Measurements from ENCODE around the gene NUP42.
"Not testable (repeated sequence)": the region's sequence is repeated elsewhere in the genome, so short reads cannot be mapped to it uniquely, and the experiment has no call there.

NUP42 gene

GRCh38 chr7:23204241-23204640 is 22.4 kb downstream of the NUP42 start:
- DNase-seq (ENCODE audit: low read depth): no peak

- no peak for DNase-seq (ENCODE audit: low read depth)
These were observed 23.7 kb downstream of the NUP42 start for GRCh38 chr7:23205577-23205908.

- DNase-seq (ENCODE audit: low read depth): no peak
These were observed 24.3 kb downstream of the NUP42 start for GRCh38 chr7:23205909-23206767.

- no peak for DNase-seq (ENCODE audit: low read depth)
These were observed 25.2 kb downstream of the NUP42 start for GRCh38 chr7:23207021-23207420.

GRCh38 chr7:23207884-23208283 is 26.0 kb downstream of the NUP42 start:
- no peak for DNase-seq (ENCODE audit: low read depth)

- no peak for DNase-seq (ENCODE audit: low read depth)
These were observed 26.5 kb downstream of the NUP42 start for GRCh38 chr7:23208316-23208715.

- DNase-seq (ENCODE audit: low read depth): no peak
These were observed 28.7 kb downstream of the NUP42 start for GRCh38 chr7:23210506-23210905.

- DNase-seq (ENCODE audit: low read depth): no peak
These were observed 29.7 kb downstream of the NUP42 start for GRCh38 chr7:23211589-23211988.

GRCh38 chr7:23212395-23212794 is 30.5 kb downstream of the NUP42 start:
- DNase-seq (ENCODE audit: low read depth): no peak

- no peak for DNase-seq (ENCODE audit: low read depth)
These were observed 31.0 kb downstream of the NUP42 start for GRCh38 chr7:23212841-23213240.

GRCh38 chr7:23213755-23214154 is 31.9 kb downstream of the NUP42 start:
- DNase-seq (ENCODE audit: low read depth): no peak

GRCh38 chr7:23214423-23214822 is 32.6 kb downstream of the NUP42 start:
- DNase-seq (ENCODE audit: low read depth): no peak

GRCh38 chr7:23214938-23215337 is 33.1 kb downstream of the NUP42 start:
- no peak for DNase-seq (ENCODE audit: low read depth)

GRCh38 chr7:23216021-23216420 is 34.2 kb downstream of the NUP42 start:
- no peak for DNase-seq (ENCODE audit: low read depth)

GRCh38 chr7:23218196-23218595 is 36.3 kb downstream of the NUP42 start:
- no peak for DNase-seq (ENCODE audit: low read depth)

- no peak for DNase-seq (ENCODE audit: low read depth)
These were observed 39.0 kb downstream of the NUP42 start for GRCh38 chr7:23220690-23221305.

GRCh38 chr7:23222439-23223030 is 40.7 kb downstream of the NUP42 start:
- no peak for DNase-seq (ENCODE audit: low read depth)

GRCh38 chr7:23224364-23224763 is 42.5 kb downstream of the NUP42 start:
- not testable (repeated sequence) for DNase-seq (ENCODE audit: low read depth)

- no peak for DNase-seq (ENCODE audit: low read depth)
These were observed 45.1 kb downstream of the NUP42 start for GRCh38 chr7:23226844-23227450.

GRCh38 chr7:23228412-23228811 is 46.6 kb downstream of the NUP42 start:
- no peak for DNase-seq (ENCODE audit: low read depth)

GRCh38 chr7:23230641-23231101 is 48.8 kb downstream of the NUP42 start:
- DNase-seq (ENCODE audit: low read depth): no peak

GRCh38 chr7:23232966-23233365 is 51.1 kb downstream of the NUP42 start:
- no peak for DNase-seq (ENCODE audit: low read depth)
